ENCODE data around the gene MAP2K5.

MAP2K5 gene

GRCh38 chr15:67678089-67678488 is 135.6 kb downstream of the MAP2K5 start:
- no peak overlapping the region for H3K4me3 ChIP-seq (ENCODE audit: low read depth, low read length)
- TF ChIP-seq, protein P1, sequence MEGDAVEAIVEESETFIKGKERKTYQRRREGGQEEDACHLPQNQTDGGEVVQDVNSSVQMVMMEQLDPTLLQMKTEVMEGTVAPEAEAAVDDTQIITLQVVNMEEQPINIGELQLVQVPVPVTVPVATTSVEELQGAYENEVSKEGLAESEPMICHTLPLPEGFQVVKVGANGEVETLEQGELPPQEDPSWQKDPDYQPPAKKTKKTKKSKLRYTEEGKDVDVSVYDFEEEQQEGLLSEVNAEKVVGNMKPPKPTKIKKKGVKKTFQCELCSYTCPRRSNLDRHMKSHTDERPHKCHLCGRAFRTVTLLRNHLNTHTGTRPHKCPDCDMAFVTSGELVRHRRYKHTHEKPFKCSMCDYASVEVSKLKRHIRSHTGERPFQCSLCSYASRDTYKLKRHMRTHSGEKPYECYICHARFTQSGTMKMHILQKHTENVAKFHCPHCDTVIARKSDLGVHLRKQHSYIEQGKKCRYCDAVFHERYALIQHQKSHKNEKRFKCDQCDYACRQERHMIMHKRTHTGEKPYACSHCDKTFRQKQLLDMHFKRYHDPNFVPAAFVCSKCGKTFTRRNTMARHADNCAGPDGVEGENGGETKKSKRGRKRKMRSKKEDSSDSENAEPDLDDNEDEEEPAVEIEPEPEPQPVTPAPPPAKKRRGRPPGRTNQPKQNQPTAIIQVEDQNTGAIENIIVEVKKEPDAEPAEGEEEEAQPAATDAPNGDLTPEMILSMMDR (IDR thresholded peaks at IDR 0.05; ENCODE audit: control insufficient read depth, extremely low read depth, insufficient read depth), result no peak
- no peak for DNase-seq (ENCODE audit: low read depth)

DNA sequence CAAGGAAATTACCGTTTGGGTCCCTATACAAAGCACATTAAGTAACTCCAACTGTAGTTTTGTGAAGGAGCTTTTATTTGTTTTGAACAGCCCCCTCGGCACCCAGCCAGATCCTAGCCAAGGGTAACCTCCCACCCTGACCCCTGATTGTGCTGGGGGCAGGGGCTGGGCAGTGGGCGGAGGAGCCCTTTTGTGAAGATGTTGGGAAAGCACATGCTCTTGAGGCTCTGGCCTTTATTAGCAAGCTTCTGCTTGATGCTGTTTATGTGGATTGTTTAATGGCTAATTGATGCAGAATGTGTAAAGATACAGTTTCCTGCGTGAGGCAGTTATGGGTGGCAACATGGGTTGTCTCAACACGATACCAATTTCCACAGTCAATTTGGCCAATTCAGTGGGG is 136.5 kb downstream of the MAP2K5 start:
- TF ChIP-seq, protein P1 (IDR thresholded peaks at IDR 0.05; ENCODE audit: control insufficient read depth, extremely low read depth, insufficient read depth), result no peak
- no peak overlapping the region for H3K4me3 ChIP-seq (ENCODE audit: low read depth, low read length)
- no peak for DNase-seq (ENCODE audit: low read depth)

DNA sequence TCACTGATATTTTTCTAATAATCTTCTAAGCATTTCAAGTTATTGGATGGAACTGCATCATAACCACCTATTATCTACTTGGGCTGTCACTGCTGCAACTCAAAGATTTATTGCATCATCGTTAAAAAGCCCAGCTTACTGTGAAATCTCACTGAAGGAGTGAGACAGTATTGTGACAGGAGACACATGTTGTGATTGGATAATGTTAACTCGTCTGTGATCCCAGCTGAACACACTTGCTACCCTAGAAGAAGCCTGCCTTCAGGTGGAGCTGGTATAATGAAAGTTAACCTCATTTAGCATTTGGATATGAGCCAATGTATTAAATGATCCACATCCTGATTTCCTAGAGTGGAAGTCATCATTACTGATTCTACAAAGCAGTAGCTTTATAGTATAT is 138.1 kb downstream of the MAP2K5 start:
- DNase-seq (ENCODE audit: low read depth), result no peak
- TF ChIP-seq, protein P1 (IDR thresholded peaks at IDR 0.05; ENCODE audit: control insufficient read depth, extremely low read depth, insufficient read depth), result no peak
- no peak overlapping the region for H3K4me3 ChIP-seq (ENCODE audit: low read depth, low read length)

GRCh38 chr15:67685008-67685599 is 142.6 kb downstream of the MAP2K5 start:
- TF ChIP-seq, protein P1 (IDR thresholded peaks at IDR 0.05; ENCODE audit: control insufficient read depth, extremely low read depth, insufficient read depth), result no peak
- DNase-seq (ENCODE audit: low read depth), result no peak

GRCh38 chr15:67685716-67686115 is 143.2 kb downstream of the MAP2K5 start:
- no peak overlapping the region for H3K4me3 ChIP-seq (ENCODE audit: low read depth, low read length)
- TF ChIP-seq, protein P1 (IDR thresholded peaks at IDR 0.05; ENCODE audit: control insufficient read depth, extremely low read depth, insufficient read depth), result no peak
- no peak for DNase-seq (ENCODE audit: low read depth)

More at GRCh38 chr15:67685008-67685599, 142.6 kb downstream of the MAP2K5 start:
- no peak overlapping the region for H3K4me3 ChIP-seq (ENCODE audit: low read depth, low read length)

DNA sequence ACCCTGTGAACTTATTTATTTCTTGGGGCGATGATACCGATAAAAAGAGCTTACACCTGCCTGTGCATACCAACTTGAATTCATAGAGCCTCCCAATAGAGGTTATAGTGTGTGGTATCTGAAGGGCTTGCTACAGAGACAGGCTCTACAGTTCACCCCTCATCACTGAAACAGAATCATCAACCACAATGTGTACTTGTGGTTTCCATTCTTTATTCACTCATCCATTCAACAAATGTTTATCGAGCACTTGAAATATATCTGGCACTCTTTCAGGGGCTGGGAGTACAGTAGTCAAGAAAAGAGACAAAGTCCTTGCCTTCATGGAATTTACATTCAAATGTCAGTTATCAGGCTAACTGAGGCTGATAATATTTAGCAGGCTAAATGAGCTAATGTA is 148.4 kb downstream of the MAP2K5 start:
- TF ChIP-seq, protein P1 (IDR thresholded peaks at IDR 0.05; ENCODE audit: control insufficient read depth, extremely low read depth, insufficient read depth), result no peak
- no peak overlapping the region for H3K4me3 ChIP-seq (ENCODE audit: low read depth, low read length)
- DNase-seq (ENCODE audit: low read depth), result no peak

DNA sequence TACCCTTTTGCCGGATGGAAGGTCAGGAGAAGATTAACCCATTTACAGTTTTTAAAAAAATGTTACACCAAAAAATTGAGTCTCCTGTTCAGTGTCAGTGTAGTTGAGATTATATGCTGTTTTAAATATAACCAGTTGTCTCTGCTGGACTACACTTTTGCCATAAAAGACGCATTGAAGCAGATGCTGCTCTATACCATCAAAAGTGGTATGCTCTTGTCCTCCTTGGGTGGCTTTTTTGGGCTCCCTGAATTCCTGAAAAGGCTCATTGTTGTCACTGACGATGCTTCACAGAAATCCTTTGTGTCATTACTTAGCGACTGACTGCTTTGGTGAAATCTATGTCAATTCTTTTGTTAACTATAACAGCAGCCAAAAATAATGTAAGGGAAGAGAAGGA is 148.9 kb downstream of the MAP2K5 start:
- no peak overlapping the region for H3K4me3 ChIP-seq (ENCODE audit: low read depth, low read length)
- no peak for DNase-seq (ENCODE audit: low read depth)
- TF ChIP-seq, protein P1 (IDR thresholded peaks at IDR 0.05; ENCODE audit: control insufficient read depth, extremely low read depth, insufficient read depth), result no peak

Data from LNCaP clone FGC (cell line).